Fibroblast of lung (primary cell): ENCODE results near the gene VSTM2B.

ENCODE experiments used
- CTCF ChIP-seq, 2 donors: IDR thresholded peaks in 1 of 2; conservative IDR thresholded peaks in 1 of 2; 1 replicate in 1 of 2; 2 replicates in 1 of 2; pipeline ENCODE4 v1.5.1; 2011 to 2012; ENCODE audit warnings: low read length in 2 of 2, control low read depth in 1 of 2, inconsistent platforms in 1 of 2, low read depth in 1 of 2, mild to moderate bottlenecking in 1 of 2
- EZH2 ChIP-seq: IDR thresholded peaks from 2 replicates; pipeline ENCODE4 v1.5.1; 2012; ENCODE audit warnings: low read length, control low read depth, mild to moderate bottlenecking; ENCODE audit errors: missing control alignments

- TF ChIP-seq CTCF (conservative IDR thresholded peaks at IDR 0.05 in 1 of 2, IDR thresholded peaks at IDR 0.05 in 1 of 2; ENCODE audit: low read depth in 1 of 2, low read length in 2 of 2) (no peak), EZH2 (no peak)
Observed at GRCh38 chr19:29560313-29561075, 34.7 kb downstream of the VSTM2B start.
